C4-2B (cell line): ENCODE data around the gene LRRC28.

Experiments used
- CTCF ChIP-seq: fragments of 450-650 bp; conservative IDR thresholded peaks from 2 replicates; pipeline ENCODE4 v1.5.1; 2017; ENCODE audit warnings: mild to moderate bottlenecking
- ZFX ChIP-seq: fragments of 450-650 bp; IDR thresholded peaks from 2 replicates; pipeline ENCODE4 v1.6.1; 2017

- no peak for TF ChIP-seq CTCF
- no peak for TF ChIP-seq ZFX
These were observed 120.2 kb downstream of the LRRC28 start for GRCh38 chr15:99371180-99372103.
